HG03039 (cell line): ENCODE measurements around the gene ANKRD13B.

Source experiments
- ATAC-seq: cut with Tn5 transposase; IDR thresholded peaks from one replicate; pipeline ENCODE4 v1.9.1; 2021; ENCODE audit warnings: mild to moderate bottlenecking, moderate library complexity; ENCODE audit not compliant: unreplicated experiment

ANKRD13B gene

GRCh38 chr17:29581583-29582253 is 11.2 kb upstream of the ANKRD13B start:
- no peak for ATAC-seq

GRCh38 chr17:29582254-29582765 is 10.6 kb upstream of the ANKRD13B start:
- ATAC-seq: no peak

GRCh38 chr17:29582772-29583171 is 10.2 kb upstream of the ANKRD13B start:
- ATAC-seq: no peak

GRCh38 chr17:29583324-29584248 is 9.3 kb upstream of the ANKRD13B start:
- no peak for ATAC-seq

- ATAC-seq: no peak
Measured at GRCh38 chr17:29584452-29585079, 8.4 kb upstream of the ANKRD13B start.

- no peak for ATAC-seq
Measured at GRCh38 chr17:29585080-29585751, 7.7 kb upstream of the ANKRD13B start.

GRCh38 chr17:29586676-29587469 is 6.1 kb upstream of the ANKRD13B start:
- ATAC-seq: no peak

GRCh38 chr17:29587591-29587990 is 5.3 kb upstream of the ANKRD13B start:
- ATAC-seq: no peak

- ATAC-seq: no peak
Measured at GRCh38 chr17:29588017-29588561, 4.8 kb upstream of the ANKRD13B start.

- peak; percentile 6 for ATAC-seq
Measured at GRCh38 chr17:29588562-29589411, 4.1 kb upstream of the ANKRD13B start.

GRCh38 chr17:29589524-29590410 is 3.2 kb upstream of the ANKRD13B start, which contains the start of gene GIT1:
Gene GIT1, minus strand, starts transcription at chr17:29589648. Its CDS starts 270 bp downstream, at chr17:29589378.
- ATAC-seq: peak; percentile 66

GRCh38 chr17:29590411-29591145 is 2.4 kb upstream of the ANKRD13B start:
- no peak for ATAC-seq

- no peak for ATAC-seq
Measured at GRCh38 chr17:29591146-29591736, 1.7 kb upstream of the ANKRD13B start.

GRCh38 chr17:29591737-29592608 is 959 bp upstream of the ANKRD13B start:
- no peak for ATAC-seq

- ATAC-seq: no peak
Measured at GRCh38 chr17:29593591-29594518, 923 bp downstream of the ANKRD13B start.
